Measurements from ENCODE around the gene PAWR.

DNA sequence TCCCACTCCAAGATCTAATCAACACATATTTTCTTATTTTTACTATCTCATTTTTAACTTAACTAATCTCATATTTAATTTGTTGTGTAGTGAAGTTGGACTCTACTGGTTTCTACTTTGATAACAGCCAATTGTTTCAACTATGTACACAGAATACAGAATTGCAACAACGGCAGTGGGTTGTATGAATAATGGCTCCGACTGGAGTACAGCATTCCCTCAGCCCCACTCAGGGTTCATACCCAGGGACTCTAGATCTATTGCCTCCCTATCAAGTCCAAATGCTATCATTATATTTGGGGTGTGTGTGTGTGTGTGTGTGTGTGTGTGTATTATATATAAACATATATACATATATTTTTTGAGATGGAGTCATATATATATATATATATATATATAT is 52.3 kb downstream of the PAWR start:
- TF ChIP-seq, protein P1, sequence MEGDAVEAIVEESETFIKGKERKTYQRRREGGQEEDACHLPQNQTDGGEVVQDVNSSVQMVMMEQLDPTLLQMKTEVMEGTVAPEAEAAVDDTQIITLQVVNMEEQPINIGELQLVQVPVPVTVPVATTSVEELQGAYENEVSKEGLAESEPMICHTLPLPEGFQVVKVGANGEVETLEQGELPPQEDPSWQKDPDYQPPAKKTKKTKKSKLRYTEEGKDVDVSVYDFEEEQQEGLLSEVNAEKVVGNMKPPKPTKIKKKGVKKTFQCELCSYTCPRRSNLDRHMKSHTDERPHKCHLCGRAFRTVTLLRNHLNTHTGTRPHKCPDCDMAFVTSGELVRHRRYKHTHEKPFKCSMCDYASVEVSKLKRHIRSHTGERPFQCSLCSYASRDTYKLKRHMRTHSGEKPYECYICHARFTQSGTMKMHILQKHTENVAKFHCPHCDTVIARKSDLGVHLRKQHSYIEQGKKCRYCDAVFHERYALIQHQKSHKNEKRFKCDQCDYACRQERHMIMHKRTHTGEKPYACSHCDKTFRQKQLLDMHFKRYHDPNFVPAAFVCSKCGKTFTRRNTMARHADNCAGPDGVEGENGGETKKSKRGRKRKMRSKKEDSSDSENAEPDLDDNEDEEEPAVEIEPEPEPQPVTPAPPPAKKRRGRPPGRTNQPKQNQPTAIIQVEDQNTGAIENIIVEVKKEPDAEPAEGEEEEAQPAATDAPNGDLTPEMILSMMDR (IDR thresholded peaks at IDR 0.05; ENCODE audit: low read length), result no peak
- no peak for TF ChIP-seq EZH2phosphoT487 (IDR thresholded peaks at IDR 0.05; ENCODE audit: low read length)

Measured in MM.1S (cell line).